Activated T-helper 2 cell treated with anti-CD3 and anti-CD28 coated beads, Interferon-gamma antibody, Interleukin-2, Interleukin-4, amounts not matched to agents 10 μg/mL and 5 μg/mL and 100 μg/mL, durations not matched to agents 14 hours and 24 hours and 36 hours (primary cell): ENCODE results near the gene RGS7. TPM values are rescaled to one million over a fixed set of nuclear protein-coding genes. Genes with fewer than 3 reads are reported as not detected.
"Not testable (repeated sequence)": the region's sequence is repeated elsewhere in the genome, so short reads cannot be mapped to it uniquely, and the experiment has no call there.

Experiments used
- DNase-seq: peaks from one replicate; pipeline ENCODE4 v3.0.0; 2021; ENCODE audit warnings: low spot score
- H3K27ac Mint-ChIP-seq: one replicate; pipeline ENCODE4 v1.8.0; 2021; ENCODE audit warnings: mixed read lengths
- H3K27me3 Mint-ChIP-seq: one replicate; pipeline ENCODE4 v1.8.0; 2021; ENCODE audit warnings: low read depth, mixed read lengths
- H3K36me3 Mint-ChIP-seq: one replicate; pipeline ENCODE4 v1.8.0; 2021; ENCODE audit warnings: low read depth, mixed read lengths
- H3K4me1 Mint-ChIP-seq: one replicate; pipeline ENCODE4 v1.8.0; 2021; ENCODE audit warnings: low read depth, mixed read lengths
- H3K4me3 Mint-ChIP-seq: one replicate; pipeline ENCODE4 v1.8.0; 2021; ENCODE audit warnings: low read depth, mild to moderate bottlenecking, moderate library complexity, mixed read lengths
- H3K9me3 Mint-ChIP-seq: one replicate; pipeline ENCODE4 v1.8.0; 2021; ENCODE audit warnings: mixed read lengths
- intact Hi-C: fragments of 100-400 bp; cut with micrococcal nuclease; formaldehyde crosslinking; loops from one replicate; pipeline ENCODE4 v1.15.1; 2023
- total RNA-seq: library from RNA; stranded (reverse); gene quantifications from 2 replicates; pipeline ENCODE4 v1.2.3, GENCODE V29; 2022

The RGS7 gene
- total RNA-seq, 1 donor from 2014 or later: not detected

DNA sequence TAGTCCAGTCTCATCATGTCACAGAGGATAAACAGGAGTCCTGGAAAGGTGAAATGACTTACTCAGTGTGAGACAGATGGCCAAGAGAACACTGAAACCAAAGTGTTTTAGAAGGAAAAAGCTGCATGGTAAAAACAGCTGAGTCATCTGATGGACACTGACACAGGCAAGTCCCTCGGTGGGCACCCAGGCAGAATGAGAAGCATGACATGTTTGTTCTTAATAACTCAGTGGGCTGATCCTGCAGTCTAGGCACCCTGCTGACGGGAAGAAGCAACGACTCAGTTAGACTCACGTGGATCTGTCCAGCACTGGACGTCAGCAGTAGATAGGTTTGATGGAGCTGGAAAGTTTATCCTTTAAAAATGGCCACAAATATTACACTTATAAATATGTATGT, 116.9 kb downstream of the RGS7 start:
- Mint-ChIP-seq H3K27ac (no peak overlapping the region), H3K9me3 (peaks cover 17% of the 10 kb centered on the region), H3K4me1 (no peaks in the 10 kb centered on the region), H3K27me3 (no peaks in the 10 kb centered on the region), H3K36me3 (no peaks in the 10 kb centered on the region), H3K4me3 (no peak overlapping the region)
- DNase-seq: no peak
- intact Hi-C loops: no loop called here

DNA sequence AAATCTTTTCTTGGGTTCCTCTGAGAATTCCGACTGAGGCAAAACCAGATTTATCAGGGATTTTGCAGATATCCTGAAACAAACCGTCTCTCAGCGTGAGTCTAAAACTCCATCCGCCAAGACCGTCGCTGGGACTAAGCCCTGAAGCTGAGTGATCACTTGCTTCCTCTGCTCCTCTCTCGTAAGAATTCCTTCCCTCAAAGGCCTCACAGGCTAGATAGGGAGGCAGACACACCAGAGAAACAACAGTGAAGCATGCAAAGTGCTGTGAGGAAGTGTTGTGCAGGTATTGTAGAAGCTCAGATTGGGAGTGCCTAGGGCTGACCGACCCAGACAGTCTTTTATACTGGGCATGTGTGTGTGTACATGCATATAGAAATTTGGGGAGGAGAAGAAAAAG, 119.1 kb downstream of the RGS7 start:
- Mint-ChIP-seq H3K27me3 (no peaks in the 10 kb centered on the region), H3K4me3 (no peak overlapping the region), H3K36me3 (no peaks in the 10 kb centered on the region), H3K27ac (no peak overlapping the region), H3K4me1 (no peaks in the 10 kb centered on the region), H3K9me3 (peaks cover 12% of the 10 kb centered on the region)
- no peak for DNase-seq
- intact Hi-C loops: no loop called here

DNA sequence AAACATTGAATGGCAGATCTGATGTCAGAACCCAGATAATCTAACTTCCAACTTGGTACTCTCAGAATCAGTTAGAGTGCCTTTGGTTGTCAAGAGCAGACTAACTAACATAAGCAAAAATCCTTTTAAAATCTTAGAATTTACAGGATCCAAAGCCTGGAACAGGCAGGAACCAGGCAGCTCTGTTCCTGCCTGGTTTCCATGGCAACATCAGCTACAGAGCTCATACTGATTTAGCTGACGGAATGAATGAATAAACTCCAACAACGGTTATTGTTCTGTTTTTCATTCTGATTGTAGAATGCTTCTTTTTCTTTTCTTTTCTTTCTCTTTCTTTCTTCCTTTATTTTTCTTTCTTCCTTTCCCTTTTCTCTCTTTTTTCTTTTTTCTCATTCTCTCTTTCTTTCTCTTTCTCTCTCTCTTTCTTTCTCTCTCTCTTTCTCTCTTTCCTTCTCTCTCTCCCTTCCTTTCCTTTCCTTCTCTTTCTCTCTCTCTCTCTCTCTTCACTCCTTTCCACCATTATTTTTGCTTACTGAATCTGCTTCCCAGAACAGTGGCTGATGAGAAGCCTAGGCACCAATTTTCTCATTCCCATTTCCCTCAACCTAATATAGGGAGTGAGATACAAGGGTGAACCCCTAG, 121.6 kb downstream of the RGS7 start:
- DNase-seq: no peak
- no peak overlapping the region for H3K27ac Mint-ChIP-seq
- no peaks in the 10 kb centered on the region for H3K27me3 Mint-ChIP-seq
- intact Hi-C loops: no loop called here
- H3K4me3 Mint-ChIP-seq: no peak overlapping the region
- H3K36me3 Mint-ChIP-seq: no peaks in the 10 kb centered on the region
- no peaks in the 10 kb centered on the region for H3K4me1 Mint-ChIP-seq
- H3K9me3 Mint-ChIP-seq: peaks cover 3% of the 10 kb centered on the region

DNA sequence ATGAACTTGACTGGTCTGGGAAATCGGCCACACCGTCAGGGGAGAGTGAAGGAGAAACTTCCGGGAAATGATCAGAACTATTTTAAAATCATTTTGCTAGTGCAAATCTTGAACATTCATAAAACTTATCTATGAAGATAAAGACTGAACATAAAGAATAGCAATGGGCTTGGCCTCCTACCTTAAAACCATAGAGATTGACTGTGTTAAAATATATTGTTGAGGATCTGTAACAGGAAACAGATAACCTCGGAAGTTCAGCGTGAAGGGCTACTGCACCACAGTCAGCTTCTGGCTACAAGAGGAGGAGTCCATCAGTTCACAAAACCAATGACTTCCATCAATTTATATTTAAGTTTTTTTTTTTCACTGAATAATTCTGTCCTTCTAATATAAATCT, 127.3 kb downstream of the RGS7 start:
- no peak overlapping the region for H3K27ac Mint-ChIP-seq
- peaks cover 10% of the 10 kb centered on the region for H3K9me3 Mint-ChIP-seq
- no peak overlapping the region for H3K4me3 Mint-ChIP-seq
- no peaks in the 10 kb centered on the region for H3K36me3 Mint-ChIP-seq
- no peak for DNase-seq
- H3K4me1 Mint-ChIP-seq: no peaks in the 10 kb centered on the region
- no peaks in the 10 kb centered on the region for H3K27me3 Mint-ChIP-seq
- intact Hi-C loops: no loop called here

DNA sequence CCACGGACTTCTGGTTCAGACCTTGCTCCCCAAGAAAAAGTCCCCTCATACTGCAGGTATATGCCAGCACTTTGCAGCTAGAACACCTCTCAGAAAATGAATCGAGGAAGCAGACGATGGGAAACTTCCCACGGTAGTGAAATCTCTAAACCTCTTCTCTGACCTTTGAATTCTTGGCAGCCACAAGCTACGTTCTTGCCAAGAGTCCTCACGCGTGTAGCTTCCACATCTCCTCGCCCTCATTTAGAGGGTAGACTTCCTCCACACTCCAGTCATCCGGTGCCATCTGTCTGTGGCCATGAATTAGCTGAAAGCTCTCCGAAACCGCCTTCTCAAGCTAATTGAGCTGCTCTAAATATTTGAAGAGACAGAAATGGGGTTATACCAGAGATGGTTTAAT, 127.8 kb downstream of the RGS7 start:
- no peaks in the 10 kb centered on the region for H3K36me3 Mint-ChIP-seq
- peaks cover 10% of the 10 kb centered on the region for H3K9me3 Mint-ChIP-seq

DNA sequence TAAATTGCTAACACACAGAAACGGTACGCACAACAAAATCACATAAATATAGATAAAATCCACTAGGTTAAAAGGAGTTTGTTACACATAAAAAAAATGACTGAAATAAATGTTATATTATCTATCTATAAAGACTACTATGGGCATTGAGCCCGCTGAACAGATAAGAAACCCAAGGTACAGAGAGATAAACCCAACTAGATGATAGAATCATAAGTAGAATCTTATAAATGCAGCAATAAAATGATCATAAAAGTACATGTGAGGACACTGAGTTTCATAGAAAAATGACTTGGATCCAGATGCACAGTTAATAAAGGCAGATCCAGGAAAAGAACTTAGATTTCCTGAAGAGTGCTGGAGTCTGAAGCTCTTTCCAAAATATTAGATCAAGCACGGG, 128.7 kb downstream of the RGS7 start:
- Mint-ChIP-seq H3K36me3 (no peaks in the 10 kb centered on the region), H3K27ac (no peak overlapping the region), H3K4me3 (no peak overlapping the region), H3K4me1 (no peaks in the 10 kb centered on the region), H3K9me3 (peaks cover 11% of the 10 kb centered on the region), H3K27me3 (no peaks in the 10 kb centered on the region)
- intact Hi-C loops: no loop called here
- no peak for DNase-seq

More for the DNA sequence above, 127.8 kb downstream of the RGS7 start:
- H3K27ac Mint-ChIP-seq: no peak overlapping the region
- intact Hi-C loops: no loop called here
- H3K4me1 Mint-ChIP-seq: no peaks in the 10 kb centered on the region
- H3K27me3 Mint-ChIP-seq: no peaks in the 10 kb centered on the region
- DNase-seq: no peak
- no peak overlapping the region for H3K4me3 Mint-ChIP-seq

DNA sequence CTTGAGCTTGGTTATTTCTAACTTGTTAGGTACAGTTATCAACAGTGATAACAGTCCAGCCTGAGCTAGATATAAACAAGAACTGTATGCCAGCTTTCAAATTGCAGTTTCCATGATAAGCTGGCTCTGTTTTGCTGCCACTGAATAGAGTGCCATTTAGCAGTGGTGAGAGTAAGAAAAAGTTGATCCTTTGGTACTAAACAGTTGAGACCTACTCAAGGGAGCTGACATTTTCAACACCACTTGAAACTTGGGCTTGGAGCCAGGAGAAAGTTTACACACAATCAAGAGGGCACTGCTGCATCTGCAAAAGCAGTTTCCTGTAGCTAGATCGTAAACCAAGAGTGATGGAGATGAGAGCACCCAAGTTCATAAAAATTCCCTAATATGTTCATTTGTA, 131.3 kb downstream of the RGS7 start:
- no peaks in the 10 kb centered on the region for H3K36me3 Mint-ChIP-seq
- DNase-seq: no peak
- peaks cover 12% of the 10 kb centered on the region for H3K9me3 Mint-ChIP-seq
- H3K27ac Mint-ChIP-seq: no peak overlapping the region
- H3K4me1 Mint-ChIP-seq: no peaks in the 10 kb centered on the region
- no peaks in the 10 kb centered on the region for H3K27me3 Mint-ChIP-seq
- intact Hi-C loops: no loop called here
- no peak overlapping the region for H3K4me3 Mint-ChIP-seq

DNA sequence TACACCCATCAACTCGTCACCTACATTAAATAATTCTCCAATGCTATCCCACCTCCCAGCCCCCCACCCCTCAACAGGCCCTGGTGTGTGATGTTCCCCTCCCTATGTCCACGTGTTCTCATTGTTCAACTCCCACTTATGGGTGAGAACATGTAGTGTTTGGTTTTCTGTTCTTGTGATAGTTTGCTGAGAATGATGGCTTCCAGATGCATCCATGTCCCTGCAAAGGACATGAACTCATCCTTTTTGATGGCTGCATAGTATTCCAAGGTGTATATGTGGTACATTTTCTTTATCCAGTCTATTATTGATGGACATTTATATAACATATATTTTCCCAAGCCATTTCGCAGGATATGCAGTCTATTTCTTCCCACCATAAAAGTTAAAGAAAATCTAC, 132.8 kb downstream of the RGS7 start:
- not testable (repeated sequence) for H3K36me3 Mint-ChIP-seq, H3K4me1 Mint-ChIP-seq, H3K4me3 Mint-ChIP-seq

DNA sequence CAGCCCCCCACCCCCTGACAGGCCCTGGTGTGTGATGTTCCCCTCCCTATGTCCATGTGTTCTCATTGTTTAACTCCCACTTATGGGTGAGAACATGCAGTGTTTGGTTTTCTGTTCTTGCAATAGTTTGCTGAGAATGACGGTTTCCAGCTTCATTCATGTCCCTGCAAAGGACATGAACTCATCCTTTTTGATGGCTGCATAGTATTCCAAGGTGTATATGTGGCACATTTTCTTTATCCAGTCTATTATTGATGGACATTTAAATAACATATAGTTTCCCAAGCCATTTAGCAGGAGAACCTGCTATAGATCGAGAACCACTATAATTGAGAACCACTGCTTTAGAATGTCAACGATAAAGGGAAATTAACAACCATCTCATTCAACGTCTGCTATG, 134.2 kb downstream of the RGS7 start:
- H3K4me1 Mint-ChIP-seq, H3K4me3 Mint-ChIP-seq, H3K36me3 Mint-ChIP-seq, DNase-seq, intact Hi-C loops, H3K27me3 Mint-ChIP-seq, H3K27ac Mint-ChIP-seq, H3K9me3 Mint-ChIP-seq: not testable (repeated sequence)

More for the DNA sequence above, 132.8 kb downstream of the RGS7 start:
- intact Hi-C loops, H3K27ac Mint-ChIP-seq, DNase-seq, H3K27me3 Mint-ChIP-seq: not testable (repeated sequence)
- peaks cover 12% of the 10 kb centered on the region for H3K9me3 Mint-ChIP-seq

DNA sequence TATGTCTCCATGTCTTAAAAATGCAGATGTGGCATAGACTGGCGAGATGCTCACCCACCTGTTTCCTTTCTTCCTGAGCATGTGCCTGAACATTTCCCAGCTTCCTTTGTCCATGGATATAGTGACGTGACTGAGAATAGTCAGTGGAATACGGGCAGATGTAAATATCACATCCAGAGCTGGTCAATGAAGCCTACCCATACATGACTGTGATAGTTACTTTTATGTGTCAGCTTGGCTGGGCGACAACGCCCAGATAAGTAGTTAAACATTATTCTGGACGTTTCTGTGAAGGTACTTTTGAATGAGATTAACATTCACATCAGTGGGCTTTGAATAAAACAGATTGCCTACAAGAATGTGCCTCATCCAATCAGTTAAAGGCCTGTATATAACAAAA, 135.7 kb downstream of the RGS7 start:
- Mint-ChIP-seq H3K36me3 (no peaks in the 10 kb centered on the region), H3K27me3 (no peaks in the 10 kb centered on the region), H3K27ac (no peak overlapping the region), H3K4me1 (no peaks in the 10 kb centered on the region), H3K4me3 (no peak overlapping the region), H3K9me3 (peaks cover 9% of the 10 kb centered on the region)
- no peak for DNase-seq
- intact Hi-C loops: no loop called here

DNA sequence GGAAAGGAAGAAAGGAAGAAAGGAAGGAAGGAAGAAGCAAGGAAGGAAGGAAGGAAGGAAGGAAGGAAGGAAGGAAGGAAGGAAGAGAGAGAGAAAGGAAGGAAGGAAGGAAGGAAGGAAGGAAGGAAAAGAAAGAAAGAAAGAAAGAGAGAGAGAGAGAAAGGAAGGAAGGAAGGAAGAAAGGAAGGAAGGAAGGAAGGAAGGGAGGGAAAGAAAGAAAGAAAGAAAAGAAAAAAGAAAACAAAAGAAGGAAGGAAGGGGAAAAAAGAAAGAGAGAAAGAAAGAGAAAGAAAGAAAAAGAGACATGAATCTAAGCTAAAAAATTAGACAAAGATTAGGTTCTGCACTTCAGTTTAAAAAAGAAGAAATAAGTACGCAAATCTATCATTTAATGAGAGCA, 136.1 kb downstream of the RGS7 start:
- H3K27me3 Mint-ChIP-seq, DNase-seq, intact Hi-C loops, H3K9me3 Mint-ChIP-seq, H3K4me1 Mint-ChIP-seq, H3K27ac Mint-ChIP-seq, H3K4me3 Mint-ChIP-seq, H3K36me3 Mint-ChIP-seq: not testable (repeated sequence)

DNA sequence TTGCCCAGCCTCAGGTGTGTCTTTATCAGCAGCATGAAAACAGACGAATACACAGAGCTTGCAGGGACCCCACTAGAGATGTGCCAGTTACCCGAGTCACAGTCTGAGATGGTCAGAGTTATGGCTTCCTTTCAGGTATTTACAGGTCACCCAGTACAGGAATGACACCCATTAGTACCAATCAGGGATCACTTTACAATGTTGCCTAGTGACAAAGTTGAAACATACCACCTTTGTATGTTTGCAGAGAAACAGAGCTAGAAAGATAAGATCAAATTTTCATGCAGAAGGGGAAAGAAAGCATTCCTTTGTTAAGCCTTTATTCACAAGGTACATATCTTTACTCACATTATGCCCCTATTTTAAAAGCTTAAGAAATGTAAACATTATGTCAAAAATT, 137.6 kb downstream of the RGS7 start:
- Mint-ChIP-seq H3K27me3 (no peaks in the 10 kb centered on the region), H3K36me3 (no peaks in the 10 kb centered on the region), H3K4me3 (no peak overlapping the region), H3K4me1 (no peaks in the 10 kb centered on the region), H3K27ac (no peak overlapping the region), H3K9me3 (peaks cover 10% of the 10 kb centered on the region)
- no peak for DNase-seq
- intact Hi-C loops: no loop called here

DNA sequence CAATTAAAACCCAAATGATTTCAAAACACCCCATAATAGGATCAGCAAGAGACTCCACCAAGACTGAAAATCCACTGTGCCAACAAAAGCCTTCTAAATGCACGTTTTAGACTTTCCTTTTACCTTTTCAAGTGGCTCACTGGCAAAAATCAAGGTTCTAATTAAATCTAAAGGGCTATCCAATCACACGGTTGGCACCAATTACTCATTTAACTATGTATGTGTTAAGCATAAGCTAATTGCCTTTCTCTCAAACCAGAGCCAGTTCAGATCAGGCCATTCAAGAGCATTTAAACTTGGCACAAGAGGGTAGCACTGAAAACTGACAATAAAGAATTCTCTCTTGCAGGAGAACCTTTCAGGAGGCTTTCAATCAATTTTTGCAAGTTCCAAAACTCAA, 139.5 kb downstream of the RGS7 start:
- no peak for DNase-seq
- Mint-ChIP-seq H3K4me3 (no peak overlapping the region), H3K27ac (no peak overlapping the region), H3K36me3 (no peaks in the 10 kb centered on the region), H3K27me3 (no peaks in the 10 kb centered on the region), H3K9me3 (peaks cover 5% of the 10 kb centered on the region), H3K4me1 (no peaks in the 10 kb centered on the region)
- intact Hi-C loops: no loop called here

DNA sequence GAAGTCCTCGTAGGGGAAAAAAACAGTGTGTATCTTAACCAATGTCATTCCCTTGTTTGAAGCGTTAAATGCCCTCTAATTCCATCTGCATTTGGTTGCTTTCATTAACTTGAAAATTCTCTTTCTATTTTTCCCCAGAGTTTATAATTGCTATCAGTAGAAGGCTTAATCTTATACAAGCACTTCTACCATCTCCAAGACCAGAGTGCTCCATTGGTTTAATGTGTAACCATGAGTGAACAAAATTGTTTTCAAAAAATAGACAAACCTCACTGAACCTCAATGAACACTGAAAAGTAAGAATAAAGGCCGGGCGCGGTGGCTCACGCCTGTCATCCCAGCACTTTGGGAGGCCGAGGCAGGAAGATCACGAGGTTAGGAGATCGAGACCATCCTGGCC, 141.3 kb downstream of the RGS7 start:
- Mint-ChIP-seq H3K36me3 (no peaks in the 10 kb centered on the region), H3K4me3 (no peak overlapping the region), H3K4me1 (no peaks in the 10 kb centered on the region), H3K27me3 (no peaks in the 10 kb centered on the region), H3K27ac (no peak overlapping the region), H3K9me3 (peaks cover 5% of the 10 kb centered on the region)
- intact Hi-C loops: no loop called here
- no peak for DNase-seq
